GM12878 (cell line): Measurements from ENCODE around the gene PDE10A. TPM values are rescaled to one million over a fixed set of nuclear protein-coding genes. Genes with fewer than 3 reads are reported as not detected.

ENCODE experiments used
- ATAC-seq: fragments of 200-7000 bp; cut with Tn5 transposase; 3 replicates; pipeline ENCODE4 v1.9.1; 2020; ENCODE audit warnings: mild to moderate bottlenecking, moderate library complexity
- BruUV-seq: library from RNA; stranded (reverse); fragments of 400-500 nt; replicated peaks from 2 replicates; lab custom pipeline; 2021; lab: Mats Ljungman, UMichigan
- CTCF ChIA-PET: fragments of 300-600 bp; sonication (Branson Sonifier 250); formaldehyde crosslinking; extraction: SDS; loops from one replicate; lab custom pipeline; 2021; ENCODE audit warnings: inconsistent platforms; lab: Yijun Ruan, JAX
- POLR2A ChIA-PET: fragments of 350-600 bp; formaldehyde crosslinking; extraction: SDS; loops from one replicate; lab custom pipeline; 2021; ENCODE audit warnings: inconsistent platforms; lab: Charles Lee
- RAD21 ChIA-PET: fragments of 300-600 bp; sonication (Branson Sonifier 250); formaldehyde crosslinking; loops from one replicate; lab custom pipeline; 2023; ENCODE audit warnings: antibody characterized with exemption; ENCODE audit not compliant: unreplicated experiment; lab: Charles Lee
- SMC1A ChIA-PET: fragments of 300-600 bp; sonication (Branson Sonifier 250); formaldehyde crosslinking; loops from one replicate; lab custom pipeline; 2023; ENCODE audit not compliant: unreplicated experiment, uncharacterized antibody; lab: Charles Lee
- DNase-seq: peaks from one replicate; pipeline ENCODE4 v3.0.0-alpha.2; 2011; ENCODE audit warnings: low read depth, low spot score
- FAIRE-seq: peaks from 3 replicates; lab custom pipeline; 2011; peaks lifted over from hg19 to GRCh38; lab: Jason Lieb, UNC
- H2AFZ ChIP-seq: 2 replicates; pipeline ENCODE4 v1.6.0; 2011; ENCODE audit warnings: low read depth, low read length, control low read depth; ENCODE audit not compliant: control insufficient read depth
- H3K27ac ChIP-seq: 2 replicates; pipeline ENCODE4 v1.5.1; 2011; ENCODE audit warnings: control low read depth; ENCODE audit not compliant: control insufficient read depth, insufficient read depth
- H3K27me3 ChIP-seq, 2 experiments: replicated peaks in 1 of 2; 2 replicates each; pipeline versions ENCODE4 v1.6.0 to v1.6.1; 2011; ENCODE audit warnings: low read length in 1 of 2; ENCODE audit not compliant: control insufficient read depth in 2 of 2, insufficient read depth in 2 of 2
- H3K36me3 ChIP-seq, 2 experiments: 2 replicates each; pipeline ENCODE4 v1.5.1; 2011; ENCODE audit warnings: low read length in 1 of 2; ENCODE audit not compliant: control insufficient read depth in 2 of 2, insufficient read depth in 2 of 2
- H3K4me1 ChIP-seq: 2 replicates; pipeline ENCODE4 v1.6.1; 2011; ENCODE audit warnings: mild to moderate bottlenecking, low read length, moderate library complexity, mixed read lengths; ENCODE audit not compliant: control insufficient read depth, insufficient read depth
- H3K4me2 ChIP-seq: 2 replicates; pipeline ENCODE4 v1.6.0; 2011; ENCODE audit warnings: control low read depth; ENCODE audit not compliant: control insufficient read depth, insufficient read depth
- H3K4me3 ChIP-seq: fragments of 200-600 bp; sonication (generic); 2 replicates; pipeline ENCODE4 v1.5.1; 2016
- H3K79me2 ChIP-seq: 2 replicates; pipeline ENCODE4 v1.6.0; 2011; ENCODE audit warnings: low read length; ENCODE audit not compliant: control insufficient read depth, insufficient read depth
- H3K9ac ChIP-seq: 2 replicates; pipeline ENCODE4 v1.8.0; 2011; ENCODE audit warnings: low read length, control low read depth, mixed read lengths; ENCODE audit not compliant: control insufficient read depth, insufficient read depth
- H3K9me3 ChIP-seq: replicated peaks from 3 replicates; pipeline ENCODE4 v1.5.1; 2011; ENCODE audit warnings: mild to moderate bottlenecking, low read length; ENCODE audit not compliant: control insufficient read depth, insufficient read depth
- H4K20me1 ChIP-seq: 2 replicates; pipeline ENCODE4 v1.6.0; 2011; ENCODE audit not compliant: control insufficient read depth, insufficient read depth
- CBFB ChIP-seq: IDR thresholded peaks from 2 replicates; pipeline ENCODE4 v1.6.1; 2016; ENCODE audit warnings: antibody characterized with exemption, low read depth
- CBX3 ChIP-seq: fragments of 200-600 bp; sonication (generic); IDR thresholded peaks from 2 replicates; pipeline ENCODE4 v1.6.1; 2016; ENCODE audit warnings: low read depth, borderline replicate concordance
- GATAD2B ChIP-seq: fragments of 450-650 bp; conservative IDR thresholded peaks from 2 replicates; pipeline ENCODE4 v1.6.1; 2017; ENCODE audit warnings: low read depth, mild to moderate bottlenecking, moderate library complexity
- IRF4 ChIP-seq: IDR thresholded peaks from 2 replicates; pipeline ENCODE4 v1.6.1; 2011; ENCODE audit warnings: low read depth, low read length
- SUZ12 ChIP-seq: fragments of 200-600 bp; sonication (generic); IDR thresholded peaks from one replicate; pipeline ENCODE4 v1.6.1; 2018; ENCODE audit warnings: antibody characterized with exemption, mild to moderate bottlenecking; ENCODE audit not compliant: unreplicated experiment
- in situ Hi-C: fragments of 300-500 bp; cut with MboI; formaldehyde crosslinking; loops from 9 replicates; pipeline ENCODE4 v1.14.3; 2018; ENCODE audit warnings: mixed read lengths
- intact Hi-C: fragments of 100-400 bp; cut with micrococcal nuclease; formaldehyde crosslinking; loops from one replicate; pipeline ENCODE4 v1.14.2; 2022; ENCODE audit not compliant: unreplicated experiment
- polyA plus RNA-seq, 11 experiments: library from polyadenylated mRNA; depleted of rRNA in 4 of 11; unstranded in 6 of 11; stranded (reverse) in 5 of 11; fragments of >200 nt; fragmentation: Nextera tagmentation in 4 of 11; fragmentation: Illumina TruSeq in 1 of 11; extraction: Ambion mirVana in 4 of 11; extraction: Trizol in 1 of 11; gene quantifications; 1 replicate in 1 of 11; 2 replicates in 10 of 11; pipeline versions ENCODE4 v1.2.1 to v1.2.3, GENCODE V29; 2011 to 2016; ENCODE audit warnings: inconsistent platforms in 2 of 11, missing spikeins in 2 of 11, low read depth in 1 of 11
- total RNA-seq, 4 experiments: library from RNA; depleted of rRNA in 3 of 4; stranded (reverse); fragments of >200 nt in 3 of 4; fragmentation: Illumina TruSeq in 1 of 4; extraction: Trizol in 1 of 4; gene quantifications; 2 replicates each; pipeline versions ENCODE4 v1.2.1 to v1.2.3, GENCODE V29; 2013 to 2021
- TF ChIP-seq, protein P1 (sequence below): fragments of 450-650 bp; IDR thresholded peaks from 2 replicates; pipeline ENCODE4 v1.6.1; 2016; ENCODE audit warnings: mild to moderate bottlenecking
- TF ChIP-seq, protein P2 (sequence below): fragments of 450-650 bp; IDR thresholded peaks from 2 replicates; pipeline ENCODE4 v1.6.1; 2017; ENCODE audit warnings: mild to moderate bottlenecking, moderate library complexity
- TF ChIP-seq, protein P3 (sequence below): IDR thresholded peaks from 2 replicates; pipeline ENCODE4 v1.6.1; 2011; ENCODE audit warnings: borderline replicate concordance, low read depth, mild to moderate bottlenecking, moderate library complexity, mixed read lengths, low read length; ENCODE audit not compliant: insufficient read depth; ENCODE audit errors: extremely low read length
- TF ChIP-seq, protein P4 (sequence below): fragments of 450-650 bp; IDR thresholded peaks from 2 replicates; pipeline ENCODE4 v1.6.1; 2018; ENCODE audit warnings: borderline replicate concordance, mild to moderate bottlenecking; ENCODE audit not compliant: partially characterized antibody

PDE10A gene
- total and polyA plus RNA-seq, 10 of the 15 experiments (the other 5 are each of a cell fraction or from before 2014, with no cell fraction given), result under 0.01 to 1.3 (median 0.03) TPM; not detected in 2

DNA sequence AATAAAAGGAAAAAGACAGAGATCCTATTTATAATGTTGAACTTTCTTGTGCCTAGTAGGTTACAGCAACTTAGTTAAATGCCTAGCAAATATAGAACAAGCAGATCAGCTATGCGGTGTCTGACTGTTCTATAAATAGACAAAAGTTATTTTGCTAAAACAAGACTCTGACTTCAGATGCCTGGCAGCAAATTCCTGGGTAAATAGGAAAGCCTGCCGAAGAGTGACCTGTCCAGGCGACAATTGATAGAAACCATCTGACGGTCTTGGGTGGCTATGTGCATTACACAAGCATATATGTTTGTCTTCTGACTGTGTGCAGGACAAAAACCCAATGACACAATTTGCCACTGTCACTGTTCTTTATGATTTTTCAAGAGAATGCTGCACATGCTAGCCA lies 38.0 kb upstream of the PDE10A start (continued):
- TF ChIP-seq, protein P1, sequence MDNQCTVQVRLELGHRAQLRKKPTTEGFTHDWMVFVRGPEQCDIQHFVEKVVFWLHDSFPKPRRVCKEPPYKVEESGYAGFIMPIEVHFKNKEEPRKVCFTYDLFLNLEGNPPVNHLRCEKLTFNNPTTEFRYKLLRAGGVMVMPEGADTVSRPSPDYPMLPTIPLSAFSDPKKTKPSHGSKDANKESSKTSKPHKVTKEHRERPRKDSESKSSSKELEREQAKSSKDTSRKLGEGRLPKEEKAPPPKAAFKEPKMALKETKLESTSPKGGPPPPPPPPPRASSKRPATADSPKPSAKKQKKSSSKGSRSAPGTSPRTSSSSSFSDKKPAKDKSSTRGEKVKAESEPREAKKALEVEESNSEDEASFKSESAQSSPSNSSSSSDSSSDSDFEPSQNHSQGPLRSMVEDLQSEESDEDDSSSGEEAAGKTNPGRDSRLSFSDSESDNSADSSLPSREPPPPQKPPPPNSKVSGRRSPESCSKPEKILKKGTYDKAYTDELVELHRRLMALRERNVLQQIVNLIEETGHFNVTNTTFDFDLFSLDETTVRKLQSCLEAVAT, result no peak
- no peak for TF ChIP-seq GATAD2B
- TF ChIP-seq, all 136 proteins: peak for 0

DNA sequence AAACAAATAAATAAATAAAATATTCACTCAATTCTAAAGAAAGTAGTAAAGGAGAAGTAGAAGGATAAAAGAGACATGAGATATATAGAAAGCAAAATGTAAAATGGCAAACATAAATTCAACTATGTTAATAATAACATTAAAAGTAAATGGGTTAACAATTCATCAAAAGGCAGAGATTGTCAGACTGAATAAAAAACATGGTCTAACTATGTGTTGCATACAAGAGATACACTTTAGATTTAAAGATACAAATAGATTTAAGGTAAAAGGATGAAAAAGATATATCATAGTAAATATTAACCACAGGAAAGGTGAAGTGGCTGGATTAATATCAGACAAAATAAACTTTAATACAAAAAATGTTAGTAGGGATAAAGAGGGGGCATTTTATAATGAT lies 35.8 kb upstream of the PDE10A start:
- Histone ChIP-seq H3K79me2 (no peaks in the 10 kb centered on the region), H3K9me3 (no peaks in the 10 kb centered on the region; the same call in 2 of the 3 replicates), H4K20me1 (no peaks in the 10 kb centered on the region), H3K27ac (no peak overlapping the region), H2AFZ (no peak overlapping the region), H3K4me2 (no peak overlapping the region), H3K36me3 (no peaks in the 10 kb centered on the region), H3K27me3 (no peaks in the 10 kb centered on the region), H3K9ac (no peak overlapping the region), H3K4me3 (no peak overlapping the region), H3K4me1 (no peaks in the 10 kb centered on the region)
- TF ChIP-seq, protein P2, sequence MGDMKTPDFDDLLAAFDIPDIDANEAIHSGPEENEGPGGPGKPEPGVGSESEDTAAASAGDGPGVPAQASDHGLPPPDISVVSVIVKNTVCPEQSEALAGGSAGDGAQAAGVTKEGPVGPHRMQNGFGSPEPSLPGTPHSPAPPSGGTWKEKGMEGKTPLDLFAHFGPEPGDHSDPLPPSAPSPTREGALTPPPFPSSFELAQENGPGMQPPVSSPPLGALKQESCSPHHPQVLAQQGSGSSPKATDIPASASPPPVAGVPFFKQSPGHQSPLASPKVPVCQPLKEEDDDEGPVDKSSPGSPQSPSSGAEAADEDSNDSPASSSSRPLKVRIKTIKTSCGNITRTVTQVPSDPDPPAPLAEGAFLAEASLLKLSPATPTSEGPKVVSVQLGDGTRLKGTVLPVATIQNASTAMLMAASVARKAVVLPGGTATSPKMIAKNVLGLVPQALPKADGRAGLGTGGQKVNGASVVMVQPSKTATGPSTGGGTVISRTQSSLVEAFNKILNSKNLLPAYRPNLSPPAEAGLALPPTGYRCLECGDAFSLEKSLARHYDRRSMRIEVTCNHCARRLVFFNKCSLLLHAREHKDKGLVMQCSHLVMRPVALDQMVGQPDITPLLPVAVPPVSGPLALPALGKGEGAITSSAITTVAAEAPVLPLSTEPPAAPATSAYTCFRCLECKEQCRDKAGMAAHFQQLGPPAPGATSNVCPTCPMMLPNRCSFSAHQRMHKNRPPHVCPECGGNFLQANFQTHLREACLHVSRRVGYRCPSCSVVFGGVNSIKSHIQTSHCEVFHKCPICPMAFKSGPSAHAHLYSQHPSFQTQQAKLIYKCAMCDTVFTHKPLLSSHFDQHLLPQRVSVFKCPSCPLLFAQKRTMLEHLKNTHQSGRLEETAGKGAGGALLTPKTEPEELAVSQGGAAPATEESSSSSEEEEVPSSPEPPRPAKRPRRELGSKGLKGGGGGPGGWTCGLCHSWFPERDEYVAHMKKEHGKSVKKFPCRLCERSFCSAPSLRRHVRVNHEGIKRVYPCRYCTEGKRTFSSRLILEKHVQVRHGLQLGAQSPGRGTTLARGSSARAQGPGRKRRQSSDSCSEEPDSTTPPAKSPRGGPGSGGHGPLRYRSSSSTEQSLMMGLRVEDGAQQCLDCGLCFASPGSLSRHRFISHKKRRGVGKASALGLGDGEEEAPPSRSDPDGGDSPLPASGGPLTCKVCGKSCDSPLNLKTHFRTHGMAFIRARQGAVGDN, result no peak
- TF ChIP-seq SUZ12, result no peak
- no peak for TF ChIP-seq CBX3
- no peak for TF ChIP-seq CBFB
- TF ChIP-seq IRF4, result no peak
- TF ChIP-seq, protein P3, sequence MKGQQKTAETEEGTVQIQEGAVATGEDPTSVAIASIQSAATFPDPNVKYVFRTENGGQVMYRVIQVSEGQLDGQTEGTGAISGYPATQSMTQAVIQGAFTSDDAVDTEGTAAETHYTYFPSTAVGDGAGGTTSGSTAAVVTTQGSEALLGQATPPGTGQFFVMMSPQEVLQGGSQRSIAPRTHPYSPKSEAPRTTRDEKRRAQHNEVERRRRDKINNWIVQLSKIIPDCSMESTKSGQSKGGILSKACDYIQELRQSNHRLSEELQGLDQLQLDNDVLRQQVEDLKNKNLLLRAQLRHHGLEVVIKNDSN, result no peak
- TF ChIP-seq, protein P4, sequence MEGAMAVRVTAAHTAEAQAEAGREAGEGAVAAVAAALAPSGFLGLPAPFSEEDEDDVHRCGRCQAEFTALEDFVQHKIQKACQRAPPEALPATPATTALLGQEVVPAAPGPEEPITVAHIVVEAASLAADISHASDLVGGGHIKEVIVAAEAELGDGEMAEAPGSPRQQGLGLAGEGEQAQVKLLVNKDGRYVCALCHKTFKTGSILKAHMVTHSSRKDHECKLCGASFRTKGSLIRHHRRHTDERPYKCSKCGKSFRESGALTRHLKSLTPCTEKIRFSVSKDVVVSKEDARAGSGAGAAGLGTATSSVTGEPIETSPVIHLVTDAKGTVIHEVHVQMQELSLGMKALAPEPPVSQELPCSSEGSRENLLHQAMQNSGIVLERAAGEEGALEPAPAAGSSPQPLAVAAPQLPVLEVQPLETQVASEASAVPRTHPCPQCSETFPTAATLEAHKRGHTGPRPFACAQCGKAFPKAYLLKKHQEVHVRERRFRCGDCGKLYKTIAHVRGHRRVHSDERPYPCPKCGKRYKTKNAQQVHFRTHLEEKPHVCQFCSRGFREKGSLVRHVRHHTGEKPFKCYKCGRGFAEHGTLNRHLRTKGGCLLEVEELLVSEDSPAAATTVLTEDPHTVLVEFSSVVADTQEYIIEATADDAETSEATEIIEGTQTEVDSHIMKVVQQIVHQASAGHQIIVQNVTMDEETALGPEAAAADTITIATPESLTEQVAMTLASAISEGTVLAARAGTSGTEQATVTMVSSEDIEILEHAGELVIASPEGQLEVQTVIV, result no peak
- FAIRE-seq (no peak), ATAC-seq (no peak), DNase-seq (no peak)
- ChIA-PET CTCF (interaction anchor here (0.9 kb wide), 1 partner anchor 8 kb away, joined by 3 read pairs; no protein-coding TSS in a partner anchor), RAD21 (no interaction called here), SMC1A (no interaction called here), POLR2A (no interaction called here)
- intact Hi-C loops, result no loop called here
- in situ Hi-C loops, result no loop called here
- BruUV-seq, result no TSS peak
